ENCODE data around the gene ERC2.

ERC2 gene

GRCh38 chr3:56406826-56407515 lies 61.3 kb downstream of the ERC2 start:
- Mint-ChIP-seq H3K9me3 (no peaks in the 10 kb centered on the region), H3K27me3 (peaks cover 17% of the 10 kb centered on the region), H3K4me3 (no peak overlapping the region), H3K4me1 (no peaks in the 10 kb centered on the region), H3K27ac (no peak overlapping the region), H3K36me3 (no peaks in the 10 kb centered on the region)

GRCh38 chr3:56404884-56405283 lies 63.4 kb downstream of the ERC2 start:
- Mint-ChIP-seq H3K4me1 (no peaks in the 10 kb centered on the region), H3K36me3 (no peaks in the 10 kb centered on the region), H3K4me3 (no peak overlapping the region), H3K27ac (no peak overlapping the region), H3K9me3 (no peaks in the 10 kb centered on the region), H3K27me3 (peaks cover 21% of the 10 kb centered on the region)

- H3K27ac Mint-ChIP-seq = no peak overlapping the region
- no peaks in the 10 kb centered on the region for H3K36me3 Mint-ChIP-seq
- H3K27me3 Mint-ChIP-seq = peaks cover 14% of the 10 kb centered on the region
- no peaks in the 10 kb centered on the region for H3K4me1 Mint-ChIP-seq
- no peak overlapping the region for H3K4me3 Mint-ChIP-seq
- no peaks in the 10 kb centered on the region for H3K9me3 Mint-ChIP-seq
Observed at GRCh38 chr3:56398659-56399058, 69.6 kb downstream of the ERC2 start.

- Mint-ChIP-seq H3K9me3 (no peaks in the 10 kb centered on the region), H3K4me1 (no peaks in the 10 kb centered on the region), H3K27ac (no peak overlapping the region), H3K4me3 (no peak overlapping the region), H3K27me3 (peaks cover 14% of the 10 kb centered on the region), H3K36me3 (no peaks in the 10 kb centered on the region)
Observed at GRCh38 chr3:56397798-56398197, 70.5 kb downstream of the ERC2 start.

- no peaks in the 10 kb centered on the region for H3K9me3 Mint-ChIP-seq
- H3K27ac Mint-ChIP-seq = peak overlapping the region; percentile 15
- no peaks in the 10 kb centered on the region for H3K36me3 Mint-ChIP-seq
- no peak overlapping the region for H3K4me3 Mint-ChIP-seq
- no peaks in the 10 kb centered on the region for H3K4me1 Mint-ChIP-seq
- H3K27me3 Mint-ChIP-seq = peaks cover 20% of the 10 kb centered on the region
Observed at GRCh38 chr3:56389183-56389830, 79.0 kb downstream of the ERC2 start.

- peaks cover 8% of the 10 kb centered on the region for H3K27me3 Mint-ChIP-seq
- no peak overlapping the region for H3K4me3 Mint-ChIP-seq
- H3K9me3 Mint-ChIP-seq = no peaks in the 10 kb centered on the region
- no peaks in the 10 kb centered on the region for H3K36me3 Mint-ChIP-seq
- H3K27ac Mint-ChIP-seq = no peak overlapping the region
- H3K4me1 Mint-ChIP-seq = no peaks in the 10 kb centered on the region
Observed at GRCh38 chr3:56383092-56383491, 85.2 kb downstream of the ERC2 start.

- peaks cover 2% of the 10 kb centered on the region for H3K36me3 Mint-ChIP-seq
- H3K27me3 Mint-ChIP-seq = peaks cover 4% of the 10 kb centered on the region
- peaks cover 16% of the 10 kb centered on the region for H3K9me3 Mint-ChIP-seq
- H3K4me3 Mint-ChIP-seq = no peak overlapping the region
- no peak overlapping the region for H3K27ac Mint-ChIP-seq
- no peaks in the 10 kb centered on the region for H3K4me1 Mint-ChIP-seq
Observed at GRCh38 chr3:56379723-56380287, 88.5 kb downstream of the ERC2 start.

- Mint-ChIP-seq H3K27ac (no peak overlapping the region), H3K27me3 (peaks cover 7% of the 10 kb centered on the region)
Observed at GRCh38 chr3:56375654-56376053, 92.6 kb downstream of the ERC2 start.

GRCh38 chr3:56373386-56373785 lies 94.9 kb downstream of the ERC2 start:
- no peak overlapping the region for H3K4me3 Mint-ChIP-seq
- H3K9me3 Mint-ChIP-seq = peaks cover 16% of the 10 kb centered on the region
- H3K27ac Mint-ChIP-seq = no peak overlapping the region
- H3K27me3 Mint-ChIP-seq = peaks cover 5% of the 10 kb centered on the region
- H3K4me1 Mint-ChIP-seq = no peaks in the 10 kb centered on the region
- peaks cover 2% of the 10 kb centered on the region for H3K36me3 Mint-ChIP-seq

More at GRCh38 chr3:56375654-56376053, 92.6 kb downstream of the ERC2 start:
- Mint-ChIP-seq H3K4me1 (no peaks in the 10 kb centered on the region), H3K4me3 (no peak overlapping the region), H3K9me3 (peaks cover 16% of the 10 kb centered on the region), H3K36me3 (peaks cover 2% of the 10 kb centered on the region)

- no peak overlapping the region for H3K27ac Mint-ChIP-seq
- no peaks in the 10 kb centered on the region for H3K4me1 Mint-ChIP-seq
- H3K4me3 Mint-ChIP-seq = no peak overlapping the region
- H3K36me3 Mint-ChIP-seq = peaks cover 2% of the 10 kb centered on the region
- peaks cover 10% of the 10 kb centered on the region for H3K9me3 Mint-ChIP-seq
- peaks cover 3% of the 10 kb centered on the region for H3K27me3 Mint-ChIP-seq
Observed at GRCh38 chr3:56370991-56371775, 97.1 kb downstream of the ERC2 start.

- Mint-ChIP-seq H3K4me1 (no peaks in the 10 kb centered on the region), H3K27ac (no peak overlapping the region), H3K36me3 (no peaks in the 10 kb centered on the region), H3K4me3 (no peak overlapping the region), H3K9me3 (peaks cover 1% of the 10 kb centered on the region), H3K27me3 (peaks cover 3% of the 10 kb centered on the region)
Observed at GRCh38 chr3:56369914-56370313, 98.4 kb downstream of the ERC2 start.

GRCh38 chr3:56368846-56369245 lies 99.4 kb downstream of the ERC2 start:
- no peaks in the 10 kb centered on the region for H3K4me1 Mint-ChIP-seq
- no peak overlapping the region for H3K27ac Mint-ChIP-seq
- no peak overlapping the region for H3K4me3 Mint-ChIP-seq
- H3K27me3 Mint-ChIP-seq = peaks cover 1% of the 10 kb centered on the region
- no peaks in the 10 kb centered on the region for H3K36me3 Mint-ChIP-seq
- H3K9me3 Mint-ChIP-seq = no peaks in the 10 kb centered on the region

- H3K4me1 Mint-ChIP-seq = no peaks in the 10 kb centered on the region
Observed at GRCh38 chr3:56366641-56367162, 101.6 kb downstream of the ERC2 start.

GRCh38 chr3:56365905-56366640 lies 102.2 kb downstream of the ERC2 start:
- Mint-ChIP-seq H3K27ac (no peak overlapping the region), H3K9me3 (no peaks in the 10 kb centered on the region), H3K4me3 (no peak overlapping the region), H3K27me3 (peaks cover 7% of the 10 kb centered on the region), H3K4me1 (no peaks in the 10 kb centered on the region), H3K36me3 (no peaks in the 10 kb centered on the region)

More at GRCh38 chr3:56366641-56367162, 101.6 kb downstream of the ERC2 start:
- Mint-ChIP-seq H3K9me3 (no peaks in the 10 kb centered on the region), H3K27me3 (peaks cover 4% of the 10 kb centered on the region), H3K4me3 (no peak overlapping the region), H3K36me3 (no peaks in the 10 kb centered on the region), H3K27ac (no peak overlapping the region)

GRCh38 chr3:56364665-56365064 lies 103.6 kb downstream of the ERC2 start:
- peaks cover 12% of the 10 kb centered on the region for H3K27me3 Mint-ChIP-seq
- H3K36me3 Mint-ChIP-seq = no peaks in the 10 kb centered on the region
- H3K4me3 Mint-ChIP-seq = no peak overlapping the region
- H3K4me1 Mint-ChIP-seq = no peaks in the 10 kb centered on the region
- no peaks in the 10 kb centered on the region for H3K9me3 Mint-ChIP-seq
- H3K27ac Mint-ChIP-seq = no peak overlapping the region

Data from activated naive CD4-positive, alpha-beta T cell treated with anti-CD3 and anti-CD28 coated beads, Interleukin-2, amount 50 U/mL, for 24 hours (primary cell).